ENCODE results near the gene TMED1. TPM values are rescaled to one million over a fixed set of nuclear protein-coding genes. Genes with fewer than 3 reads are reported as not detected.

Gene TMED1
- total and polyA plus RNA-seq, 2 of the 13 experiments (the other 11 are each of a cell fraction or from before 2014, with no cell fraction given), result 48.3 to 51.8 TPM

GRCh38 chr19:10870955-10871603 is 35.1 kb upstream of the TMED1 start, which contains the start of gene CARM1 (continued):
- TF ChIP-seq ZNF687 (CRISPR knock-in tag; IDR thresholded peaks at IDR 0.05), result peak; percentile 24; the same call in 1 of the 2 replicates
- TF ChIP-seq HNRNPK (IDR thresholded peaks at IDR 0.05; ENCODE audit: low read depth, low read length, poor library complexity, severe bottlenecking), result peak; percentile 76
- TF ChIP-seq IKZF5 (CRISPR knock-in tag; IDR thresholded peaks at IDR 0.05), result peak; percentile 17; the same call in 1 of the 2 replicates
- no peak for TF ChIP-seq KLF15 (CRISPR knock-in tag; IDR thresholded peaks at IDR 0.05; ENCODE audit: borderline replicate concordance)
- peak; percentile 91 for TF ChIP-seq ZBTB2 (CRISPR knock-in tag; IDR thresholded peaks at IDR 0.05; ENCODE audit: low read depth)
- TF ChIP-seq THRA (CRISPR knock-in tag; IDR thresholded peaks at IDR 0.05; ENCODE audit: borderline replicate concordance), result peak; percentile 25; the same call in 1 of the 2 replicates
- TF ChIP-seq ZNF407 (CRISPR knock-in tag; IDR thresholded peaks at IDR 0.05; ENCODE audit: not compliant biosample characterization), result no peak
- TF ChIP-seq ZNF737 (CRISPR knock-in tag; IDR thresholded peaks at IDR 0.05; ENCODE audit: borderline replicate concordance), result no peak
- TF ChIP-seq ARHGAP35 (CRISPR knock-in tag; IDR thresholded peaks at IDR 0.05; ENCODE audit: borderline replicate concordance), result no peak
- 0 out of 2 replicates have a peak, but pooled peaks have one; percentile 43 for TF ChIP-seq ZFP36L1 (CRISPR knock-in tag; IDR thresholded peaks at IDR 0.05)
